HG03025 (cell line): ENCODE measurements around the gene PIEZO1.

Experiments
- ATAC-seq: cut with Tn5 transposase; IDR thresholded peaks from one replicate; pipeline ENCODE4 v1.9.1; 2021; ENCODE audit warnings: mild to moderate bottlenecking, moderate library complexity; ENCODE audit not compliant: unreplicated experiment, low FRiP score

Gene PIEZO1

GRCh38 chr16:88739139-88739976 lies 45.7 kb downstream of the PIEZO1 start:
- no peak for ATAC-seq

DNA sequence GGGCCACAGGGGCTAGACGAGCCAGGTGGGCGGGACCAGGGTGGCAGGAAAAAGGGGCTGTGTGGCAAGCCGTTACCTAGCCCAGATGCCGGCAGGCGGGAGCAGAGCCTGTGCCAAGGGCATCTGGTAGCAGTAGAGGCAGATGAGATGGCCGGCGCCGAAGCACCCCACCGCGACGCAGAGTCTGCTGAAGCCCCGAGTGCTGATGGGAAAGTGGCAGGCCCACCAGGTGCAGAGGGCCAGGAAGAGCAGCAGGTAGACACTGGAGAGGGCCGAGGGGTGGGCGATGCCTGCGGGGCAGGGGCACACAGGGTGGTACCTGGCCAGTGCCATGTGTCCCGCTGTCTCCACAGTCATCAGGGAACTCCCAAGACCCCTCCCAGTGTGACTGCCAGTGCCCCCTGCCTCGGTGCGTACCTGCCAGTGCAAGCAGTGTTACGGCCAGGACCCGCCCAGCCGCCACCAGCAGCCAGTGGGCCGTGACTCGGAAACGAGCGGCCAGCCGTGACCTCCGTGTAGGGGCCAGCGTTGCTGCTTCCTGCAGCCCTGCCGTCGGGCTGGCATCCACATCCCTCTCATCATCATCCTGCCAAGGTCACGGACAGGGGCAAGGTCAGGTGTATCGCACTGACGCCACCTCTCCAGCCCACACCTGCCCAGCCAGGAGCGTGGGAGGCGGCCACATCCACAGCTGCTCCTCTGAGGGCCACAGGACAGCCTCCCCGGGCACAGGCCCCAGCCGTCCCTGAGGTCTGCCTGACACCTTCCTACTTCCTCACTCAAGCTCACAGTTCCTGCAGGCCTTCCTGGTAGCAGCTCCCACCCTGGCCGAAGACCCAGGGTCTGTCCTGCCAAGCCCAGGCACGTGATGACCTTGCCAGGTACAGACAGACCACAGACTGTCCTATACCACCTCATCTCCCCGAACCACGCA lies 46.6 kb downstream of the PIEZO1 start:
- no peak for ATAC-seq

- no peak for ATAC-seq
Observed at GRCh38 chr16:88737298-88738150, 47.5 kb downstream of the PIEZO1 start.

DNA sequence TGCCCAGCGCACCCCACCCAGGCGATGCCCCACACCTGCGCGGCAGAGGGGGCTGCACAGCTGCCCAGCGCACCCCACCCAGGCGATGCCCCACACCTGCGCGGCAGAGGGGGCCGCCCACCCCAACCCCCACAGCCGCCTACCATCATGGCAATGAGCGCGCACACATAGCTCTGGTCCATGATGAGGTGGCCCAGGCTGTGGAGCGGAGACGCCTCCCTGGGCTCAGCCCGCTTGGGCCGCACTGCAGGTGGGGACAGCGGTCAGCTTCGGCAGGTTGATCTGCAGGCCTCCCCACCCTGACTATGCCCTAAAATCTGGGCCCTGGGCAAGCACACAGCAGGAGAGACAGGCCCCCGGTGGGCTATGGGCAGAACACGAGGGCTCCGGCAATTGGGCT lies 48.5 kb downstream of the PIEZO1 start:
- ATAC-seq: no peak

DNA sequence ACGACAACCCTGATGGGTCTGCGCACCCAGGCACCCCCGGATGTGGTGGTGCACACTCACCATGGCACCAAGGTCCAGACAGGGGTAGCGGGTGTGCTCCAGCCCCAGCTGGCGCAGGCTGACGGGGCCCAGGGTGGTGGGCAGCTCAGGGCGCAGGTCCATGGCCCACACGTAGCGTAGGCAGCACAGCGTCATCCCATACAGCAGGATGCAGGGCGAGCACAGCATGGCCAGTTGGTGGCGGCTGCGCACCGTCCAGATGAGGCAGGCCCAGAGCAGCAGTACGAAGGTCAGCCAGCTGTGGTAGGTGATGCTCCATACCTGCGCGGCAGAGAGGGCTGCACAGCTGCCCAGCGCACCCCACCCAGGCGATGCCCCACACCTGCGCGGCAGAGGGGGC lies 48.9 kb downstream of the PIEZO1 start:
- ATAC-seq: no peak

DNA sequence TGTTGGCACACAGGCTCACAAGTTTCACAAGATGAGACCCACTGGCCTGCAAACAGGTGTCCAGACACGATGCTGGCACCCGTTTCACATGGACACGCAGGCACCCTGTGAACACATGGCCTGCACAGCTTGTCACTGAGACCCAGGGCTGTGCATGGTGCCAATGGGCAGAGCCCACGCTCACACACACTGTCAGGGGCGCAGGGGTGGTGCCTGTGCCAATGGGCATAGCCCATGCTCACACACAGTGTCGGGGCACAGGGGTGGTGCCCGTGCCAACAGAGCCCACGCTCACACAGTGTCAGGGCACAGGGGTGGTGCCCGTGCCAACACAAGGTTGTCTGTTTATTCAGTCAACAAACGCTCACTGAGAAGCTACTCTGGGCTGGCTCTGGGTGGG lies 49.4 kb downstream of the PIEZO1 start:
- ATAC-seq: no peak

DNA sequence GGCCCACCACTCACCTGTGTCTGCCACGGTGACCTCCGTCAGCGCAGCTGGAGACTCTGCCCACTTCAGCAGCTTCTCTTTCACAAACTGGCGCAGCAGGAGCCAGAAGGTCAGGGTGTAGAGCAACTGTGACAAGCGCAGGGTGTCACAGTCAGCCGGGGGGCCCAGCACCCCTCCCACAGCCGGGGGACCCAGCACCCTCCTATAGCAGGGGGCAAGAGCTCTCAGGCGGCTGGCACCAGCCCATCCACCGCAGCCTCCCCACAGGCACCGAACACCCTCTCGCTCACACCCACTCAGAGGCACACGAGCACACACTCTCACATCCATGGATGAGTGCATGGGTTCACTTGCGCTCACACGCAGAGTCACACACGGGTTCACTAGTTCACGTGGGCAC lies 49.9 kb downstream of the PIEZO1 start:
- ATAC-seq: no peak

DNA sequence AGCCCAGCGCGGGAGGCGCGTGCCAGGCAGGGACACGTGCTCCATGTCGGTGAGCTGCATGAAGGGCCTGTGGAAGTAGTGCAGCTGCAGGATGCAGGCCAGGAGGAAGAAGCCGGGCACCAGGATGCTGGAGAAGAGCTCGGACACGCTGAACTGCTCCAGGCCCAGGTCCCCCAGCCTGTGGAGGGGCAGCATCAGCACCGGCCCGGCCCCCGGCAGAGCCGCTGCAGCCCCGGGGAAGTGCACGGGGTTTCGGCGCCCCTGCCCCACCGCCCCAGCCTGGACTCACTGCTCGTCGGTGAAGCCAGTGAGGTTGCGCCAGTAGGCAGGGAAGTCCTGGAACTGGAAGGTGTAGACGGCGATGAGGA lies 50.7 kb downstream of the PIEZO1 start:
- no peak for ATAC-seq

- ATAC-seq: no peak
Observed at GRCh38 chr16:88733630-88734360, 51.2 kb downstream of the PIEZO1 start.

DNA sequence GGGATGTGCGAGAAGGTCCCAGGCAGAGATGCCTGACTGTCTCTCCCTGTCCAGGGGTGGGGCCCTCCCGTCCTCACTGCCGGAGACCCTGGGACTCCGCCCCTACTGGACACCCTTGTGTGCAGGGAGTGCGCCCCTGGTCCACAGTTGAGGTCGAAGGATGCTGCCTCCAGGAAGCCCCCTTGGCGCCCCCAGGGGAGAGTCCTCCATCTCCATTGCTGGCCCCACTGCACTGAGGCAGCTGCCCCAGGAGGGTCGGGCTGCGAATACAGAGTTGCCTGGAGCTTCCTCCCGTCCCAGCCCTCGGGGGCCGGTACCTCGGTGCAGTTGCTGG lies 52.1 kb downstream of the PIEZO1 start:
- no peak for ATAC-seq

- no peak for ATAC-seq
Observed at GRCh38 chr16:88732172-88732960, 52.7 kb downstream of the PIEZO1 start.

DNA sequence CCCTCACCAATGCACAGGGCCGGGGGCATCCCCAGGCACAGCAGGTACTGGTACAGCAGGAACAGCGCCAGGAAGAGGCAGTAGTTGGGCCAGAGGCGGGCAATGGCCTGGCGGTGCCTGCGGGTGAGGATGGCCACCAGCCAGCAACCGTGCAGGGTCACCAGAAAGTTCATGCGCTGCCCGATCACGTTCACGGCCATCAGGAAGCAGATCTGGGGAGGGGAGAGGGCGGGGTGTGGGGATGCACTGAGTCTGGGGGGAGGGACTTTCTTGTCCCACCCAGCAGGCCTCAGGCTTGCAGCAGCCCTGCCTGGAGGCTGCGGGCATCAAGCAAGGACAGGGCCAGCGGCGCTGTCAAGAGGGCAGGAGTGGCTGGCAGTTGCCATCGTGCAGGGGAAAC lies 53.3 kb downstream of the PIEZO1 start:
- no peak for ATAC-seq

DNA sequence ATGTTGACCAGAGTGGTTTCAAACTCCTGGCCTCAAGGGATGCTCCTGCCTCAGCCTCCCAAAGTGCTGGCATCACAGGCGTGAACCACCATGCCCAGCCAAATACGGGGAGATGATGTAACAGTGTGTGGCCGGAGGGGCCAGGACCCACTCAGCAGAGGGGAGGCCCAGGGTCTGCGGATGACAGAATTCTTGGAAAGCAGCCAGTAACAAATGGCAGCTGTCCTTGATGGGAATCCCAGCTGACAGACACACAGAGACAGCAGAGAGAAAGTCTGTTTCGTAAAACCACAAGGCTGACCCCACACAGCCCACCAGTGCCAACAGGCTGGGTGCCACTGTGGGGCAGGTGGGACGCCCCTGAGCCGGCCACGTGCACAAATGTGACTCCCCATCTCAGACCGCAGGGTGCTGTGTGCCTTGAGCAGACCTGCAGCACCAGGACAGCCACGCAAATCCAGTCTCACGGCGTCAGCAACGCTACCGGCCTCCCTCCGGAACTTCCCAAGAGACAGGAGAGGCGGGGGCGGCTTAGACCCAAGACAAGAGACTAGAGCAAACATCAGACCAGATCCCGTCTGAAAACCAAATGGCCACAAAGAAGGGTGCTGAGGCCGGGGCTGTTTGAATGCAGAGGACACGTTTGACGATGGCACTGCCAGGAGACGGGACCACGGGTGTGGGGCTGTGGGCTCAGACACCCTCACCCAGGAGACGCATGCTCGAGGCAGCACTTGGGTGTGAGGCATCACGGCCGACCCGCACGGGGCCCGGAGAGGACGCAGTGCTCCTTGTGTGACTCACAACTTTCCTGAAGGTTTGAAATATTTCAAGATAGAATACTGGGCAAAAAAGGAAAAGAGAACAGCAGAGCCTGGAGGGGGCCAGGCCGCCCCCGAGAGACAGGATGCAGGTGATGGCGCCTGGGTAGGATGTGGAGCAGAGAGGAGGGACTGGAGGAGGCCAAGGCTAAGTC lies 54.1 kb downstream of the PIEZO1 start:
- ATAC-seq: no peak

DNA sequence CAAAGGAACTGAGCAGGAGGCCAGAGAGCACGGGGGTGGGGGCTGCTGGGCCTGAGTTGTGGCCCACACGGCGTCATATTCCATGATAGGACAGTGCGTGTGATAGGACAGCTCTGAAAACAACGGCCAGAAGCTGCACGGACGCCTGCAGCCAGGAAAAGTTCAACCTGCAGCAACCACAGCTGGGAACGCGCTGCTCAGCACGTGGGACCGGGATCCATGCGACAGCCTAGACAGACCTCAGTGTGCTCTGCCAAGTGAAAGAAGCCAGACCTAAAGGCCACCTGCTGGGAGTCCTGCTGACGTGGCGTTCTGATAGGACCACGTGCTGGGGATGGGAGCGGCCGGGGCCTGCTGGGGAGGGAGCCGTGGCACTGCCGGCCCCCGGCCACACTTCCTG lies 57.1 kb downstream of the PIEZO1 start:
- ATAC-seq: no peak

DNA sequence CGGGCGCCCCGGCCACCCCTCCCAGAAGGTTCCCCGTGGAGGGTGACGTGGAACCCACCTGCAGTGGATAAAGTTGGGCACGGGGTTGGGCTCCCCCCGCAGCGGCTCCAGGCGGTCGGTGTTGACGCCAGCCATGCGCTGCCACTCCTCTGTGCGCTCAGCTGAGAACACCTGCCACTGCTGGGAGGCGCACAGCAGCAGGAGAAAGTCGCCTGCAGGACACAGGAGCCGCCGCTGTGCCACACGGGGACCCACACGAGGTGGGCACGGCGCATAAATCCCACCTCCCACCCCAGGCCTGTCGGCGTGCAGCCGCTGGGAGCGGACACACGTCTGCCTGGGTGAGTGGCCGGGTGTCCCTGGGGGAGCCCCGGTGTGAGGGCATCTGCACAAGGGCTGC lies 58.0 kb downstream of the PIEZO1 start:
- ATAC-seq: no peak

DNA sequence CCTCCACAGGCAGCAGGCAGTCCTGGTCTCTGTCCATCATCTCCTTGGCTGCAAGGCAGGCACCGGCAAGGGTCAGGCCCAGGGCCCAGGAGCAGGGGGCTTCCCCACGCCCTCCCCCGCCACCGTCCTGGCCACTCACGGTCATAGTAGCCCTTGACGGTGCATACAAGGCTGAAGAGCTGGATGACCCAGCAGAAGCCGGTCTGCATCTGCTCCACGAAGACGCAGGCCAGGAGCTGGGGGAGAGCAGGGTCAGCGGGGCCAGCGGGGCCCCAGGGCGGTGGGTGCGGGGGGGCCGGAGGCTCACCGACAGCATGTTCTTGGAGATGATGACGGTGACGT lies 58.6 kb downstream of the PIEZO1 start:
- ATAC-seq: no peak

GRCh38 chr16:88725609-88726407 lies 59.2 kb downstream of the PIEZO1 start:
- ATAC-seq: no peak
